HG02840 (cell line): ENCODE measurements around the gene SAPCD2.
"Not testable (repeated sequence)": the region's sequence is repeated elsewhere in the genome, so short reads cannot be mapped to it uniquely, and the experiment has no call there.

Experiments
- ATAC-seq: cut with Tn5 transposase; IDR thresholded peaks from one replicate; pipeline ENCODE4 v1.9.1; 2021; ENCODE audit warnings: mild to moderate bottlenecking, moderate library complexity, moderate number of reproducible peaks; ENCODE audit not compliant: unreplicated experiment, low FRiP score

Gene SAPCD2

GRCh38 chr9:137070201-137070905 lies at the start of gene SAPCD2:
TSS of gene SAPCD2 (minus strand) at chr9:137070557. CDS start at chr9:137070460, 97 bp downstream.
- ATAC-seq = peak; percentile 61

DNA sequence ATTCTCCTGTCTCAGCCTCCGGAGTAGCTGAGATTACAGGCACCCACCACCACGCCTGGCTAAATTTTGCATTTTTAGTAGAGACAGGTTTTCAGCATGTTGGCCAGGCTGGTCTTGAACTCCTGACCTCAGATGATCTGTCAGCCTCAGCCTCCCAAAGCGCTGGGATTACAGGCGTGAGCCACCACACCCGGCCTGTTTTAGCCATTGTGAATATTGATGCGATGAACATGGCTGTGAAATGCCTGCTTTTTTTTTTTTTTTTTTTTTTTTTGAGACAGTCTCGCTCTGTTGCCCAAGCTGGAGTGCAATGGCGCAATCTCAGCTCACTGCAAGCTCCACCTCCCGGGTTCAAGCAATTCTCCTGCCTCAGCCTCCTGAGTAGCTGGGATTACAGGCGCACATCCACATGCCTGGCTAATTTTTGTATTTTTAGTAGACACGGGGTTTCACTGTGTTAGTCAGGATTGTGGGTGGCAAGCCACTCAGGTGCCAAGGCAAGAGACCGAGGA lies 47.8 kb upstream of the SAPCD2 start:
- ATAC-seq = not testable (repeated sequence)

DNA sequence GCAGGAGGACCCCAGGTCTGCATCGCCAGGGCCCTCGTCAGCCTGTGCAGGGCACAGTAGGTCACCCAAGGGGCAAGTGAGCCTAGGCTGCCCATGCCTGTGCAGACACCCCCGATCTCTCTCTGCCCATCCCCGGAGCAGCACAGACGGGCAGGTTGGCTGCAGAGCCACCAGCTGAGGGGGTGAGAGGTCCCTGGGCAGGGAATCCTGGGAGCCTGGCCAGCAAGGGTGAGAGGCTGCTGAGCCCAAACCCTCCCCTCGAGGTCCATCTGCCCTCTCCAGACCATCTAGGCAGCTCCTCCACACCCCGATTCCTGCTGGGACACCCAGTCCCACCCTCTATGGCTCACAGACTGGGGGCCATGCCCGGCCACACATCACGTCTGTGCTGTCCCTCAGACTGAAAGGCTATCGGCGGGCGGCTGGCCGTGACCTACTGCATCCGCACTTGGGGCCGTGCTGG lies 46.9 kb upstream of the SAPCD2 start:
- ATAC-seq = no peak

DNA sequence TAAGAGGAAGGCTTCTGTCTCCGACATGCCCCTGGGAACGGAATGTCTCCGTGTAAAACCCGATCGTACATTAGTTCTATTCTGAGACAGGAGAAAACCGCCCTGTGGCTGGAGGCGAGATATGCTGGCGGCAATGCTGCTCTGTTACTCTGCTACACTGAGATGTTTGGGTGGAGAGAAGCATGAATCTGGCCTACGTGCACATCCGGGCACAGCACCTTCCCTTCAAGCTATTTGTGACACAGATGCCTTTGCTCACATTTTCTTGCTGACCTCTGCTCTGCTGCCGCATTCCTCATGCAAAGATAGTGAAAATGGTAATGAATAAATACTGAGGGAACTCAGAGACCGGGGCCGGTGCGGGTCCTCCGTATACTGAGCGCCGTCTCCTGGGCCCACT lies 46.4 kb upstream of the SAPCD2 start:
- ATAC-seq = no peak

DNA sequence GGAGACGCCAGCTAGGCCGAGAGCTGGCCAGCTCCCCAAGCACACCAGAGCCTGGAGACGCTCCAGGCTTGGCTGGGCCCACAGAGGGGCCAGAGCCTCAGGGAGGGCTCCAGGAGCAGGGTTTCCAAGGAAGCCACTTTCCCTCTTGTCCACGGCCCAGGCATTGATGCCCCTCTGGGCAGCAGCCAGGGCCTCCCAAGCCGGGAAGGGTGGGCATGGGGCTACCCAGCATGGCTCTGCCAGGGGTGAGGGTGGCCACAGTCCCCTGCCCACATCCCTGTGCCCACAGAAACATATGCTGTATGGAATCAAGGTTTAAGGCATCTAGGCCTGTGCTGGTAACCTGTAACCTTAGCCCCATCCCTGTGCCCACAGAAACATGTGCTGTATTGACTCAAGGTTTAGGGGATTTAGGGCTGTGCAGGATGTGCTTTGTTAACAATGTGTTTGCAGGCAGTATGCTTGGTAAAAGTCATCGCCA lies 45.7 kb upstream of the SAPCD2 start:
- ATAC-seq = no peak

GRCh38 chr9:137115394-137116026 lies 45.2 kb upstream of the SAPCD2 start:
- no peak for ATAC-seq

GRCh38 chr9:137114613-137115393 lies 44.4 kb upstream of the SAPCD2 start, which contains the start of gene DPP7:
TSS of gene DPP7 (minus strand) at chr9:137114733. CDS start at chr9:137114713, 20 bp downstream.
- ATAC-seq = peak; percentile 67

DNA sequence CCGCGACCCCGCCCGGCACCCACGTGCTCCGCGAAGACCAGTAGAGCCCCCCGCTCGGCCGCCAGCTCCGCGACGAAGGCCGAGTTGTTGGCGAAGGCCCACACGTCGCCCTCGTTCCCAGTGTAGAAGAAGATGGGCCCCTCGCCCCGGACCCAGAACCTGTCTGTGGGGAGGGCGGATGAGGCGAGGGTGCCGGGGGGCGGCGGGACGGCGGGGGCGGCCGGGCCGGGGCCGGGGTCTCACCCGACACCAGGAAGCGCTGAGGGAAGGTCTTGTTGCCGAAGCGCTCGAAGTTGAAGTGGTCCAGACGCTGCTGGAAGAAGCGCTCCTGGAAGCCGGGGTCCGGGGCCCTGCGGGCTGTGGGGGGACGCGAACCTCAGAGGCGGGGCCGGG lies 43.9 kb upstream of the SAPCD2 start:
- ATAC-seq = peak; percentile 13

DNA sequence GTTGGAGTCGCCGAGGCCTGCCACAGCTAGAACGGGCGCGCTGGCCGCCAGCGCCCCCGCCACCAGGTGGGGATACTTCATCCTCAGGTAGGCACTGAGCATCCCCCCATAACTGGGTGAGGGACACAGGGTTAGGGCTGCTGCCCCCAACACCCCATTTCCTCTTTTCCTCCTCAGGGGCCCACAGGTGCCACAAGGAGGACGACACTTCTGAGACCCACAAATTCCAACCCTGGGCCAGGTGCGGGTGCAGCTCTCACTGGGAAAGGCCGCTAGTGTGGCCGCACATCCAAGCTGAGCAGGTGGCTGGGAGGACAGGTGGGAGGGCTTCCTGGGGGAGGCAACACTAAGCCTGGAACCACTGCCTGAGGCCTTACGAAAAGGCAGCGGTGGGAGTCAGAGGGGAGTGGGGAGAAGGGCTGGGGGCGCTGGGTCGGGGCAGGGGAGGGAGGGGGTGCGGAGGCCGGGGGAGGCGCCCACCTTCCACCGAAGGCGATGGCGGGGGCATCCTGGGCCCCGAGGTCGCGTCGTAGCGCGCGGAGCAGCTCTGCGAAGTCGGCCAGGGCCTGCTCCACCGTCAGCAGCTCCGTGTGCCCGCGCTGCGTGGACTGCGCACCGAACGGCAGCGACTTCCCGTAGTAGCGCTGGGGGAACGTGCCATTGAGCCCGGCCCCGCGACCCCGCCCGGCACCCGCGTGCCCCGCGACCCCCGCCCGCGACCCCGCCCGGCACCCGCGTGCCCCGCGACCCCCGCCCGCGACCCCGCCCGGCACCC lies 43.2 kb upstream of the SAPCD2 start:
- ATAC-seq = no peak

GRCh38 chr9:137112564-137113384 lies 42.4 kb upstream of the SAPCD2 start:
- ATAC-seq = no peak

DNA sequence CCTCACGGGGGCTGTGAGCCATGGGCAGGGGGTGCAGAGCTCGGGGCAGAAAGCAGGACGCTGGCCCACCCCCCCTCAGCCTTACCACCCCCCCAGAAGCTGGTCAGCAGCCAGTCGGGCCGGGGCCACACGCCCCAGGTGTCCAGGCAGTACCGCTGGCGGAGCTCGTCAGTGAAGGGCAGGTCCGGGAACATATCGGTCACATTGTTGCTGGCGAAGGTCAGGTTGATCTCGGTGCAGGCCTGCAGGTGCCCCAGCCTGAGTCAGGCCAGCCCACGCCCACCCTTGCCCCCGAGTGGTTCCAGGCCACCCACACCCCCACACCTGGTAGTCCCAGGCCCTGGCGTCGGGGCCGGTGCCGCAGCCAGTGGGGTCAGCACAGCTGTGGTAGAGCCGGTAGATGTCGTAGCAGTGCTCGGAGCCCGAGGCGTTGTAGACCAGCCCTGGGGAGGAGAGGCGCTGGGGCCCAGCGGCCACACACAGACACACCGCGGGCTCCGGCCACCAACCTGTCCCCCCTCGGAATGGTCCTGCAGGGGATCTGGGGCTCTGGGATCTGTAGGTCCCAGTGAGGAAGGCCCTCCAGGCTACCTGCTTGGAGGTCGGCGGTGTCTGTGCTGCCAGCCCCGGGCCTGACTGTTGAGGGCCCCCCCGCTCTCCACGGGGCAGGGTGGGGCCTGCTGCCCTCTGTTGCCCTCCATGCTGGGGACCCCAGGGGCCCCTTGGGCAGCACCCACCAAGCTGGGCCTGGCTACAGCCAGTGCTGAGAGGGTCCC lies 41.6 kb upstream of the SAPCD2 start:
- ATAC-seq = no peak

GRCh38 chr9:137110911-137111787 lies 40.8 kb upstream of the SAPCD2 start:
- ATAC-seq = no peak

- ATAC-seq = no peak
Observed at GRCh38 chr9:137110147-137110910, 40.0 kb upstream of the SAPCD2 start.

DNA sequence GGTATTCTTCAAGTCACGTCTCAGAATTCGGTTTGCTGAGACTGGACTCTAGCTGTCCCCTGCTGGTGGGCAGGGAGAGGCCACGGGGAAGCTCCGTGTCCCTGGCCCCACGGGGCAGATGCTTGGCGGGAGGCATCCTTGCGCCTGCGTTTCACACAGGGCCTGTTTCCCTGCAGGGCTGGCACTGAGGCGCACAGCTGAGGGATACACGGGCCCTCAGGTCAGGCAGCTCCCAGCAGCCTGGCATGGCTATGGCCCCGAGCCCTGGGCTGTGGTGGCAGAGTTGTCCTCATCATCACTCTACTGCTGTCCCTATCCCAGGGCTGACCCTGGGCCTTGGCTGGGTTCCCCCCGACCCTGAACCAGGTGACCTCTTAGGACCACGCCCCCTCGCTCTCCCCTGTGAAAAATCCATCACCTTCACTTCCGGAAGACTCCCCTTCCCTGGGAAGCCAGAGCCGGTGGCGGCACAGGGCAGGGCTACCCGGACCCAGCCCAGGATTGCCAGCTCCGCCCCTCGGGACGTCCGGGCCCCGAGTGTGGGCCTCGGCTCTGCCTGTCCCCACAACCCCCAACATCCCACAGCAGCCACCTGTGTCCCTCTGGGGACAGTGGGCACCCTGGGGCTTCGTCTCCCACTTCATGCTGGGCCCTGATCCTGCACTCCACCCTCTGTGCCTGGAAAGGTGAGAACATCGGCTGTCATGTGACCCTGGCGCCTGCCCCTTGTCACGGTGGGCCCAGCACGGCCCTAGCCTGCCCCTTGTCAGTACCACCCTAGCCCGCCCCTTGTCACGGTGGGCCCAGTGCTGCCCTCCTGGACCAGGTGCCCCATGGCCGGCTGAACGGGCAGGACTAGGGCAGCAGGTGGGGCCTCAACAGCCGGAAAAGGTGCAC lies 39.1 kb upstream of the SAPCD2 start:
- no peak for ATAC-seq

- no peak for ATAC-seq
Observed at GRCh38 chr9:137108608-137109249, 38.4 kb upstream of the SAPCD2 start.
